NB4 (cell line): ENCODE measurements around the gene PRUNE2.
A peak's percentile ranks its signal among the peaks of the same experiment; 100 is the strongest.

Experiments used
- POLR2A ChIP-seq: IDR thresholded peaks from 2 replicates; pipeline ENCODE4 v1.6.1; 2011; ENCODE audit warnings: mild to moderate bottlenecking; ENCODE audit not compliant: insufficient read length; ENCODE audit errors: extremely low read depth
- TF ChIP-seq, protein P1 (sequence below): IDR thresholded peaks from one replicate; pipeline ENCODE4 v1.5.1; 2012; ENCODE audit warnings: low read depth, low read length

DNA sequence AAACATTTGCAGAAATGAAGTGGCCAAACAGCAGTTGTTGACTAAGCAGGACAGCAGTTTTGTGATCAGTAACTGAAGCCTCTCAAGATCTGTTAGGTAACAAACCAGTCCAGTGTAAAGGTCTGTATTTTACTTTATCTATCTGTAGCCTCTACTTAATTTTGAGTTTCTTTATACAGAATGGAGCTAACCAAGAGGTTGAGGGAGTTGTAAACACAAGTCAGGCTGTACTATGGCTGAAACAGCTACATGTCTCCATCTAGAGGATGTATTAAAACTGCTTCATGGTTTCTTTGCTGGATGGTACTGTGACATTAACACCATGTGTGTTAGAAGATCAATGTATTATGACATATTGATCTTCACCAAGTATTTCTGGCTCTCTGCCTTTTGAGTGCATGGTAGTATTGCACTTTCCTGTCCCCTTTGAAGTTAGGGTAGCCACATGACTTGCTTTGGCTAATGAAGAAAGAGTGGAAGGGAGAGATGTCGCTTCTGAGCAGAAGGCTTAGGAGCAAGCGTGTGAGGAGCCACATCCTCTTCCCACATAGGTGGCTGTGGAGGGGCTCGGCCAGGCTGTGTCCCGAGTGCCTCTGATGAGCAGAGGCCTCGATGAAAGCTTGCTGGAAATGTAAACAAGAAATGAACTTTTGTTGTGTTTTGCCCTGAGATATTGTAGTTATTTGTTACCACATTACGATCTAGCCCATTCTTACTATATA lies 247.2 kb downstream of the PRUNE2 start:
- no peak for TF ChIP-seq POLR2A
- TF ChIP-seq, protein P1, sequence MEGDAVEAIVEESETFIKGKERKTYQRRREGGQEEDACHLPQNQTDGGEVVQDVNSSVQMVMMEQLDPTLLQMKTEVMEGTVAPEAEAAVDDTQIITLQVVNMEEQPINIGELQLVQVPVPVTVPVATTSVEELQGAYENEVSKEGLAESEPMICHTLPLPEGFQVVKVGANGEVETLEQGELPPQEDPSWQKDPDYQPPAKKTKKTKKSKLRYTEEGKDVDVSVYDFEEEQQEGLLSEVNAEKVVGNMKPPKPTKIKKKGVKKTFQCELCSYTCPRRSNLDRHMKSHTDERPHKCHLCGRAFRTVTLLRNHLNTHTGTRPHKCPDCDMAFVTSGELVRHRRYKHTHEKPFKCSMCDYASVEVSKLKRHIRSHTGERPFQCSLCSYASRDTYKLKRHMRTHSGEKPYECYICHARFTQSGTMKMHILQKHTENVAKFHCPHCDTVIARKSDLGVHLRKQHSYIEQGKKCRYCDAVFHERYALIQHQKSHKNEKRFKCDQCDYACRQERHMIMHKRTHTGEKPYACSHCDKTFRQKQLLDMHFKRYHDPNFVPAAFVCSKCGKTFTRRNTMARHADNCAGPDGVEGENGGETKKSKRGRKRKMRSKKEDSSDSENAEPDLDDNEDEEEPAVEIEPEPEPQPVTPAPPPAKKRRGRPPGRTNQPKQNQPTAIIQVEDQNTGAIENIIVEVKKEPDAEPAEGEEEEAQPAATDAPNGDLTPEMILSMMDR = peak; percentile 40
